C1 segment of cervical spinal cord (tissue), 14 donors: ENCODE measurements around the gene PRPF18.
"Not testable (repeated sequence)": the region's sequence is repeated elsewhere in the genome, so short reads cannot be mapped to it uniquely, and the experiment has no call there.

Experiments
- DNase-seq, 14 donors: peaks; one replicate each; lab custom pipeline; 2025; lab: John Stamatoyannopoulos, UW

PRPF18 gene

GRCh38 chr10:13586676-13587355 is at the start of gene PRPF18:
Gene PRPF18 (plus strand): TSS chr10:13586965. CDS start chr10:13587087, 122 bp downstream.
- DNase-seq = peak; percentile 26 to 92 (median 86)

GRCh38 chr10:13537985-13538384 is 48.8 kb upstream of the PRPF18 start:
- DNase-seq = not testable (repeated sequence)

GRCh38 chr10:13542533-13542932 is 44.2 kb upstream of the PRPF18 start:
- no peak for DNase-seq

- no peak for DNase-seq
Measured at GRCh38 chr10:13550802-13551201, 36.0 kb upstream of the PRPF18 start.

GRCh38 chr10:13555884-13556510 is 30.8 kb upstream of the PRPF18 start:
- peak in 1 of 14 donors; percentile 87 for DNase-seq

- DNase-seq = no peak
Measured at GRCh38 chr10:13559124-13559700, 27.6 kb upstream of the PRPF18 start.

- no peak for DNase-seq
Measured at GRCh38 chr10:13560597-13560996, 26.2 kb upstream of the PRPF18 start.

GRCh38 chr10:13563481-13564445 is 23.0 kb upstream of the PRPF18 start:
- DNase-seq = no peak

GRCh38 chr10:13564576-13564975 is 22.2 kb upstream of the PRPF18 start:
- no peak for DNase-seq

- no peak for DNase-seq
Measured at GRCh38 chr10:13567030-13567429, 19.7 kb upstream of the PRPF18 start.

GRCh38 chr10:13571541-13571940 is 15.2 kb upstream of the PRPF18 start:
- DNase-seq = no peak

GRCh38 chr10:13573960-13574359 is 12.8 kb upstream of the PRPF18 start:
- no peak for DNase-seq

- no peak for DNase-seq
Measured at GRCh38 chr10:13585195-13585751, 1.5 kb upstream of the PRPF18 start.

GRCh38 chr10:13585943-13586342 is 822 bp upstream of the PRPF18 start:
- no peak for DNase-seq

GRCh38 chr10:13587391-13587790 is 626 bp downstream of the PRPF18 start:
- peak in 1 of 14 donors; percentile 17 for DNase-seq

GRCh38 chr10:13589316-13589715 is 2.6 kb downstream of the PRPF18 start:
- no peak for DNase-seq

GRCh38 chr10:13590886-13591285 is 4.1 kb downstream of the PRPF18 start:
- no peak for DNase-seq

GRCh38 chr10:13592306-13592705 is 5.5 kb downstream of the PRPF18 start:
- DNase-seq = no peak

GRCh38 chr10:13593535-13593934 is 6.8 kb downstream of the PRPF18 start:
- no peak for DNase-seq

- no peak for DNase-seq
Measured at GRCh38 chr10:13594641-13595040, 7.9 kb downstream of the PRPF18 start.

GRCh38 chr10:13597909-13598308 is 11.1 kb downstream of the PRPF18 start:
- DNase-seq = no peak
